ENCODE measurements around the gene GABARAPL1.

DNA sequence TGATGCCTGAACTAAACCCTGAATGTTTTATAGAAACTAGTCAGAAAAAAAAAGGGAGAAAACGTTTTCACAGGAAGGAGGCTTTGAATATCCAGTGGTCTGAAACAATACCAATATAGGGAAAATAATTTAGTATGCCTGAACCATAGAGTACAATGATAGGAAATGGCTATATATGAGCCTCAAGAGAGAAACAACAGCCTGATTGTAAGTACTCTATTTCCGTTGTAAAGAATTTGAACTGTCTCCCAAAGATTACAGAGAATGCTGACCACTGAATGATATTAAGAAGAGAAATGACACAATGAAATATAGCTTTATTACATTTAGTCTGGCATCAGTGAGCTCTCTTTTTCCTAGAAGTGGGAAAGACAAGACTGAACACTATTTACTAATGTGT lies 5.5 kb upstream of the GABARAPL1 start:
- TF ChIP-seq, protein P1, sequence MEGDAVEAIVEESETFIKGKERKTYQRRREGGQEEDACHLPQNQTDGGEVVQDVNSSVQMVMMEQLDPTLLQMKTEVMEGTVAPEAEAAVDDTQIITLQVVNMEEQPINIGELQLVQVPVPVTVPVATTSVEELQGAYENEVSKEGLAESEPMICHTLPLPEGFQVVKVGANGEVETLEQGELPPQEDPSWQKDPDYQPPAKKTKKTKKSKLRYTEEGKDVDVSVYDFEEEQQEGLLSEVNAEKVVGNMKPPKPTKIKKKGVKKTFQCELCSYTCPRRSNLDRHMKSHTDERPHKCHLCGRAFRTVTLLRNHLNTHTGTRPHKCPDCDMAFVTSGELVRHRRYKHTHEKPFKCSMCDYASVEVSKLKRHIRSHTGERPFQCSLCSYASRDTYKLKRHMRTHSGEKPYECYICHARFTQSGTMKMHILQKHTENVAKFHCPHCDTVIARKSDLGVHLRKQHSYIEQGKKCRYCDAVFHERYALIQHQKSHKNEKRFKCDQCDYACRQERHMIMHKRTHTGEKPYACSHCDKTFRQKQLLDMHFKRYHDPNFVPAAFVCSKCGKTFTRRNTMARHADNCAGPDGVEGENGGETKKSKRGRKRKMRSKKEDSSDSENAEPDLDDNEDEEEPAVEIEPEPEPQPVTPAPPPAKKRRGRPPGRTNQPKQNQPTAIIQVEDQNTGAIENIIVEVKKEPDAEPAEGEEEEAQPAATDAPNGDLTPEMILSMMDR (IDR thresholded peaks at IDR 0.05) = no peak
- no peak for TF ChIP-seq POLR2A (IDR thresholded peaks at IDR 0.05)
